ENCODE measurements around the gene MBD5.
A peak's percentile ranks its signal among the peaks of the same experiment; 100 is the strongest.
"Not testable (repeated sequence)": the region's sequence is repeated elsewhere in the genome, so short reads cannot be mapped to it uniquely, and the experiment has no call there.

The MBD5 gene

DNA sequence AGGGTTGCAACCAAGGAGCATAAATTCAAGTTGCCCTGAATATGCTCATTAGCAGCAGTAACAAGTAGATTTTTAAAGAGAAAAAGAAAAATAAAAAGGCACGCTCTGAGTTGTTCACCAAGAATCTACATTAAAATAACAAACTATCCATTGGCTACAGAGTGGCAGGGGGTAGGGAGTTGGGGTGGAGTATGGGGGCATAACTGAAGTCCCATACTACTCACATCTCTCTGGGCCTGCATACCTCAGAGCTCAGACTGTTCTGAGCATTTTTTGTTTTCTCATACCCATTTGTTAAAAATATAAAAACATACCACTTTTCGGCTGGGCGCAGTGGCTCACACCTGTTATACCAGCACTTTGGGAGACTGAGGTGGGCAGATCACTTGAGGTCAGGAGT lies 31.8 kb upstream of the MBD5 start:
- H3K4me1 ChIP-seq (ENCODE audit: control insufficient read depth, insufficient read depth, low read depth, low read length) = no peaks in the 10 kb centered on the region
- H2AK5ac ChIP-seq (ENCODE audit: low read length, severe bottlenecking) = no peak overlapping the region
- H4K8ac ChIP-seq (ENCODE audit: low read length) = no peak overlapping the region
- H4K91ac ChIP-seq (ENCODE audit: low read length) = no peak overlapping the region
- no peak overlapping the region for H3K14ac ChIP-seq (ENCODE audit: low read length in 2 of 2)
- no peak overlapping the region for H3K4me2 ChIP-seq (ENCODE audit: low read length, poor library complexity, severe bottlenecking)
- H3K18ac ChIP-seq (ENCODE audit: low read depth in 1 of 2, low read length in 2 of 2) = no peak overlapping the region
- H2AFZ ChIP-seq (ENCODE audit: low read depth, low read length) = no peak overlapping the region
- H3K79me1 ChIP-seq (replicated peaks; ENCODE audit: low read length, poor library complexity, severe bottlenecking) = peaks cover 8% of the 10 kb centered on the region
- no peaks in the 10 kb centered on the region for H3K27me3 ChIP-seq (ENCODE audit: control insufficient read depth in 1 of 2, insufficient read depth in 1 of 2, low read length in 2 of 2)
- no peak overlapping the region for H2BK12ac ChIP-seq (ENCODE audit: low read length in 2 of 2)
- no peak overlapping the region for H3K27ac ChIP-seq (ENCODE audit: low read length, poor library complexity, severe bottlenecking)
- no peak overlapping the region for H3K4me3 ChIP-seq (ENCODE audit: insufficient read depth in 1 of 2, low read depth in 1 of 2, low read length in 2 of 2)
- no peaks in the 10 kb centered on the region for H3K9me3 ChIP-seq (ENCODE audit: control insufficient read depth, low read length)
- H3K23ac ChIP-seq (ENCODE audit: low read length in 2 of 2) = no peak overlapping the region
- H3K9ac ChIP-seq (ENCODE audit: low read length) = no peak overlapping the region
- no peak overlapping the region for H3K4ac ChIP-seq (ENCODE audit: low read depth in 1 of 2, low read length in 2 of 2)
- no peaks in the 10 kb centered on the region for H3K36me3 ChIP-seq (ENCODE audit: control insufficient read depth in 1 of 2, insufficient read depth in 2 of 2, low read depth in 1 of 2, low read length in 2 of 2)
- no peak overlapping the region for H2BK120ac ChIP-seq (ENCODE audit: low read depth, low read length)
- H2BK15ac ChIP-seq (ENCODE audit: low read depth, poor library complexity, severe bottlenecking) = no peak overlapping the region
- DNase-seq = no peak
- 92% methylated on average over 2 of the region's 3 CpGs for WGBS
- no peak overlapping the region for H2BK5ac ChIP-seq (ENCODE audit: low read depth, low read length, poor library complexity, severe bottlenecking)

DNA sequence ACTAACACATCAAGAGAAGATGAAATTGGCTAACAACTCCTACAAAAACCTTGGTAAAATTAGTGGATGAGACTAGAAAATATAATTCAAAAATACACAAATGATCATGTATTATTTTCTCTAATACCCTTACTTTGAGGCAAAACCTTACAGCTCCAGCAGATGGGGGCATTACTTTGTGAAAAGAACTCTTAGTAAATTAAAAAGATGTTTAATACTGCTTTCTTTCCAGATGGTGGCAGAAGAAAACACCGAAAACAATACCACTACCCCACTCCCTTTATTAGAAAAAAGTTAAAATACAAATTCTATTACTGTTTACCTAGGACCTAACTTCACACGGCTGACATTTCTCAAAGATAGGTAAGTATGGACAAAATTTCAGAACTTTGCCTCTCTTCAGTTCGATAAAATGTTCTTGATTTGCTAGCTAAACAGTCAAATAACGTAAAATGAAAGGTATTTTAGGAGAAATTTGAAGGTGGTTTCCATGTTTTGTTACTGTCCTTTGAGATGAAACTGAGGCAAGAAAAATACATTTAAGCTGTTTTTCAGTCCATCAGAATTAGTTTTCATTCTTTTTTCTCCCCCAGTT lies 31.0 kb upstream of the MBD5 start:
- H4K91ac ChIP-seq (ENCODE audit: low read length) = no peak overlapping the region
- H3K9me3 ChIP-seq (ENCODE audit: control insufficient read depth, low read length) = no peaks in the 10 kb centered on the region
- no peak overlapping the region for H3K14ac ChIP-seq (ENCODE audit: low read length in 2 of 2)
- no peak overlapping the region for H2BK15ac ChIP-seq (ENCODE audit: low read depth, poor library complexity, severe bottlenecking)
- no peak overlapping the region for H3K23ac ChIP-seq (ENCODE audit: low read length in 2 of 2)
- peaks cover 9% of the 10 kb centered on the region for H3K79me1 ChIP-seq (replicated peaks; ENCODE audit: low read length, poor library complexity, severe bottlenecking)
- no peaks in the 10 kb centered on the region for H3K27me3 ChIP-seq (ENCODE audit: control insufficient read depth in 1 of 2, insufficient read depth in 1 of 2, low read length in 2 of 2)
- H3K4me2 ChIP-seq (ENCODE audit: low read length, poor library complexity, severe bottlenecking) = no peak overlapping the region
- H2AK5ac ChIP-seq (ENCODE audit: low read length, severe bottlenecking) = no peak overlapping the region
- H2BK120ac ChIP-seq (ENCODE audit: low read depth, low read length) = no peak overlapping the region
- WGBS = 80% methylated on average over 3 of the region's 4 CpGs
- H4K8ac ChIP-seq (ENCODE audit: low read length) = no peak overlapping the region
- H3K4ac ChIP-seq (ENCODE audit: low read depth in 1 of 2, low read length in 2 of 2) = no peak overlapping the region
- H3K9ac ChIP-seq (ENCODE audit: low read length) = peak overlapping the region; percentile 72
- H3K27ac ChIP-seq (ENCODE audit: low read length, poor library complexity, severe bottlenecking) = no peak overlapping the region
- DNase-seq = peak; percentile 68
- no peak overlapping the region for H2AFZ ChIP-seq (ENCODE audit: low read depth, low read length)
- no peak overlapping the region for H3K4me3 ChIP-seq (ENCODE audit: insufficient read depth in 1 of 2, low read depth in 1 of 2, low read length in 2 of 2)
- H3K36me3 ChIP-seq (ENCODE audit: control insufficient read depth in 1 of 2, insufficient read depth in 2 of 2, low read depth in 1 of 2, low read length in 2 of 2) = no peaks in the 10 kb centered on the region
- no peak overlapping the region for H3K18ac ChIP-seq (ENCODE audit: low read depth in 1 of 2, low read length in 2 of 2)
- H3K4me1 ChIP-seq (ENCODE audit: control insufficient read depth, insufficient read depth, low read depth, low read length) = no peaks in the 10 kb centered on the region
- H2BK5ac ChIP-seq (ENCODE audit: low read depth, low read length, poor library complexity, severe bottlenecking) = no peak overlapping the region
- H2BK12ac ChIP-seq (ENCODE audit: low read length in 2 of 2) = no peak overlapping the region

DNA sequence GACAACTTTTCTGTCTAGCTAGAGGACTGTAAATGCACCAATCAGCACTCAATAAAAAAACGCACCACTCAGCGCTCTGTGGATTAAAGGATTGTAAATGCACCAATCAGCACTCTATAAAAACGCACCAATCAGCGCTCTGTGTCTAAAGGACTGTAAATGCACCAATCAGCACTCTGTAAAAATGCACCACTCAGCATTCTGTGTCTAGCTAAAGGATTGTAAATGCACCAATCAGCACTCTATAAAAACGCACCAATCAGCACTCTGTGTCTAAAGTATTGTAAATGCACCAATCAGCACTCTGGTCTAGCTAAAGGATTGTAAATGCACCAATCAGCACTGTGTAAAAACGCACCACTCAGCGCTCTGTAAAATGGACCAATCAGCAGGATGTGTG lies 25.9 kb upstream of the MBD5 start:
- H3K27ac ChIP-seq (ENCODE audit: low read length, poor library complexity, severe bottlenecking); H2BK5ac ChIP-seq (ENCODE audit: low read depth, low read length, poor library complexity, severe bottlenecking); H2BK15ac ChIP-seq (ENCODE audit: low read depth, poor library complexity, severe bottlenecking); H4K8ac ChIP-seq (ENCODE audit: low read length); H3K4me3 ChIP-seq (ENCODE audit: insufficient read depth in 1 of 2, low read depth in 1 of 2, low read length in 2 of 2); H3K9ac ChIP-seq (ENCODE audit: low read length); H2AK5ac ChIP-seq (ENCODE audit: low read length, severe bottlenecking); H4K91ac ChIP-seq (ENCODE audit: low read length); H3K9me3 ChIP-seq (ENCODE audit: control insufficient read depth, low read length); H3K36me3 ChIP-seq (ENCODE audit: control insufficient read depth in 1 of 2, insufficient read depth in 2 of 2, low read depth in 1 of 2, low read length in 2 of 2); H3K18ac ChIP-seq (ENCODE audit: low read depth in 1 of 2, low read length in 2 of 2); H3K27me3 ChIP-seq (ENCODE audit: control insufficient read depth in 1 of 2, insufficient read depth in 1 of 2, low read length in 2 of 2); H2AFZ ChIP-seq (ENCODE audit: low read depth, low read length); H3K23ac ChIP-seq (ENCODE audit: low read length in 2 of 2); H3K14ac ChIP-seq (ENCODE audit: low read length in 2 of 2); H2BK12ac ChIP-seq (ENCODE audit: low read length in 2 of 2); H2BK120ac ChIP-seq (ENCODE audit: low read depth, low read length); H3K4me2 ChIP-seq (ENCODE audit: low read length, poor library complexity, severe bottlenecking); DNase-seq; H3K4ac ChIP-seq (ENCODE audit: low read depth in 1 of 2, low read length in 2 of 2); H3K4me1 ChIP-seq (ENCODE audit: control insufficient read depth, insufficient read depth, low read depth, low read length): not testable (repeated sequence)
- 99% methylated on average over 7 of the region's 7 CpGs for WGBS
- H3K79me1 ChIP-seq (replicated peaks; ENCODE audit: low read length, poor library complexity, severe bottlenecking) = peaks cover 14% of the 10 kb centered on the region

DNA sequence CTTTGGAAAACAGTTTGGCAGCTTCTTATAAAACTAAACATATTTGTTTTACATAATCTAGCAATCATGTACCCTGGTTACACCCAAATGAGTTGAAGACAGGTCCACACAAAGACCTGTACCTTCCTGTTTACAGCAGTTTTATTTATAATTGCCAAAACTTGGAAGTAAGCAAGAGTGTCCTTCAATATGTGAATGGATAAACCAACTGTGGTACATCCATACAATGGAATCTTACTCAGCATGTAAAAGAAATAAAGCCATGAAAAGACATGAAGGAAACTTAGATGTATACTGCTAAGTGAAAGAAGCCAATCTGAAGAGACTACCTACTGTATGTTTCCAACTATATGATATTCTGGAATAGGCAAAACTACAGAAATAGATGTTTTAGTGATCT lies 24.1 kb upstream of the MBD5 start:
- H2AK5ac ChIP-seq (ENCODE audit: low read length, severe bottlenecking) = no peak overlapping the region
- no peak overlapping the region for H3K18ac ChIP-seq (ENCODE audit: low read depth in 1 of 2, low read length in 2 of 2)
- DNase-seq = no peak
- no peak overlapping the region for H3K9ac ChIP-seq (ENCODE audit: low read length)
- no peak overlapping the region for H4K8ac ChIP-seq (ENCODE audit: low read length)
- H3K27me3 ChIP-seq (ENCODE audit: control insufficient read depth in 1 of 2, insufficient read depth in 1 of 2, low read length in 2 of 2) = no peaks in the 10 kb centered on the region
- H3K4me2 ChIP-seq (ENCODE audit: low read length, poor library complexity, severe bottlenecking) = no peak overlapping the region
- no peak overlapping the region for H3K23ac ChIP-seq (ENCODE audit: low read length in 2 of 2)
- H3K4ac ChIP-seq (ENCODE audit: low read depth in 1 of 2, low read length in 2 of 2) = no peak overlapping the region
- H3K79me1 ChIP-seq (replicated peaks; ENCODE audit: low read length, poor library complexity, severe bottlenecking) = peaks cover 14% of the 10 kb centered on the region
- no peaks in the 10 kb centered on the region for H3K4me1 ChIP-seq (ENCODE audit: control insufficient read depth, insufficient read depth, low read depth, low read length)
- H2BK12ac ChIP-seq (ENCODE audit: low read length in 2 of 2) = no peak overlapping the region
- no peak overlapping the region for H3K4me3 ChIP-seq (ENCODE audit: insufficient read depth in 1 of 2, low read depth in 1 of 2, low read length in 2 of 2)
- peaks cover 4% of the 10 kb centered on the region for H3K9me3 ChIP-seq (ENCODE audit: control insufficient read depth, low read length)
- no peak overlapping the region for H3K27ac ChIP-seq (ENCODE audit: low read length, poor library complexity, severe bottlenecking)
- H4K91ac ChIP-seq (ENCODE audit: low read length) = no peak overlapping the region
- H2BK15ac ChIP-seq (ENCODE audit: low read depth, poor library complexity, severe bottlenecking) = no peak overlapping the region
- H2BK5ac ChIP-seq (ENCODE audit: low read depth, low read length, poor library complexity, severe bottlenecking) = no peak overlapping the region
- peaks cover 5 to 9% of the 10 kb centered on the region in 2 experiments for H3K36me3 ChIP-seq (ENCODE audit: control insufficient read depth in 1 of 2, insufficient read depth in 2 of 2, low read depth in 1 of 2, low read length in 2 of 2)
- H2BK120ac ChIP-seq (ENCODE audit: low read depth, low read length) = no peak overlapping the region
- H2AFZ ChIP-seq (ENCODE audit: low read depth, low read length) = no peak overlapping the region
- no peak overlapping the region for H3K14ac ChIP-seq (ENCODE audit: low read length in 2 of 2)
